Germinal center (tissue), 1 donor: ENCODE data around the gene CTBS.
"Not testable (repeated sequence)": the region's sequence is repeated elsewhere in the genome, so short reads cannot be mapped to it uniquely, and the experiment has no call there.

Experiments used
- DNase-seq: peaks from one replicate; pipeline ENCODE4 v3.0.0; 2012; ENCODE audit warnings: mixed read lengths, low spot score

CTBS gene

DNA sequence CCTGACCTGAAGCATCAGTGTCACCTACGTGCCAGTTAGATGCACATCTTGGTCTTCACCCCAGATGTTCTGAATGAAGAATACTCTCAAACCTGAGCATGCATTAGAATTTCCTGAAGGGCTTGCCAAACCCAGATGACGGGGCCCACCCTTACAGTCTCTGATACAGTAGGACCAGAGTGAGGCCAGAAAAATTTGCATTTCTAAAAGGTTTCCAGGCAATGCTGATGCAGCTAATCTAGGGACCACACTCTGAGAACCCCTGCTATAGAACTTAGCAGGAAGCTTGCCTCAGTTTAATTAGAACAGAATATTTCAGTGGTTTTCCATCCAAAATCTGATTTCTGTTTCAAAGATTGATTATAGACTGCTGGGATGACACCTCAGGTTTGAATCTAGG lies 9.9 kb upstream of the CTBS start:
- no peak for DNase-seq

DNA sequence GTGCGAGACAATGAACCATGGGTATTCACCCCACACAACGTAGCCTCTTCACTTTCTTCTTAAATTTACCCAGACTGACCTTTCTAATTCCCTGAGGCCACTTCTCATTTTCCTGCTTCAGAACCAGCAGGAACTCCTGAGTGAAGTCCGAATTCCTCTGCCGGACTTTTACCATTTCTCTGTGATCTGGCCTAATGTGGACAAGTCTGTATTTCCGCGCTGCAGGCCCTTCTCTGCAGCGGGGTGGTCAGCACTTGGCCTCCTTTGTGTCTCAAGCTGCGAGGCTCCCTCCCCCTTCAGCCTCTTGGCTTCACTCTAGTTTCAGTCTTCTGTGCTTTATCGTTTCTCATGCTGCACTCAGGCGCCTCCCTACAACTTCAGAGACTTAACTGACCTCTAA lies 9.4 kb upstream of the CTBS start:
- no peak for DNase-seq

DNA sequence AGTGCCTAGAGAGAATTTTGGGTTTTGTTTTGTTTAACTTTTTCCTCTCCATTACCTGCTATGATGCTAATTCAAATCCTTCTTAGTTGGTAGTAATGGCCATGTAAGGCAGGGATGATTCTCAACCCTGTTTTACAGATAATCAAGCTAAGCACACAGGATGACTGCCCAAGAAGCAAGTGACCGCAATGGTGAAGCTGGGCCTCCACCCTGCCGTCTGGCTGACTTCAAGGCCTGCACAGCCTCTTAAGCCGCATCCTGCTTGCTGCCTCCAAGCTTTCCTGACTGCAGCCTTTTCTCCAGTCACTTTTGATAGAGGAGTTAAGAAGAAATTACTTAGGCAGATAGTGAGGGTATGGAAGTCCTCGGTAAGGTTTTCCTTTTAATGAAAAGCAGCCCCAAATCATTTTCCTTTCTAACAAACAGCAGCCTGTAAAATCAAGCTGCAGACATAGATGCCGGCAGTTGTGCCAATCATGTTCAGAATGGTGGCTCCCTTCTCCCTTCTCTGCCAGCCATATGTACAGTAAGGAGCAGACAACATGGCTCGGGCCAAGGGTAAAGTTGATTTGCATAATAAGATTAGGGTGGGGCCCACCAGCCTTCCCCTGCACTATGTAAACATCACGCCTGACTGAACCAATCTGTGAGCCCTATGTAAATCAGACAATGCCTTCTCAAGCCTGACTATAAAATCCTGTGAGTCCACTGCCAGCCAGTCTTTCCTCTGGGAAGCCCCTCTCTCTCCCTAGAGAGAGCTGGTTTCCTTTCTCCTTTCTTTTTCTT lies 8.8 kb upstream of the CTBS start:
- DNase-seq, result no peak

DNA sequence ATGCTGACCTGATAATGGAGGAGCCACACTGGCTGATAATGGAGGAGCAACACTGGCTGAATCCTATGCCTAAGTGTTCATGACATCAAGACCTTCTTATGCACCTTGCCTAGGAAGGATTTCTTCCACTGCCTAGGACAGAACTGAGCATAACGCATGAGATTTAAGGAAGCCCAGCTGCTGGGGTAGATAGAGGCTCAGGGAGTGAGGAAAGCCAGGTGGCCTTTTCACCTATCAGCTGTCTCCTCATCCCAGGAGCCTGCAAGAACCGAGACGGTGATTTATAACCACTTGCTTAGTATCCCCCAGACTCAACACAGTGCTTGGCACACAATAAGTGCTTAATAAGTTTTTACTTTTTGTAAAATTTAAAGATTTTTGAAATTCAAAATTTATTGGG lies 7.4 kb upstream of the CTBS start:
- no peak for DNase-seq

DNA sequence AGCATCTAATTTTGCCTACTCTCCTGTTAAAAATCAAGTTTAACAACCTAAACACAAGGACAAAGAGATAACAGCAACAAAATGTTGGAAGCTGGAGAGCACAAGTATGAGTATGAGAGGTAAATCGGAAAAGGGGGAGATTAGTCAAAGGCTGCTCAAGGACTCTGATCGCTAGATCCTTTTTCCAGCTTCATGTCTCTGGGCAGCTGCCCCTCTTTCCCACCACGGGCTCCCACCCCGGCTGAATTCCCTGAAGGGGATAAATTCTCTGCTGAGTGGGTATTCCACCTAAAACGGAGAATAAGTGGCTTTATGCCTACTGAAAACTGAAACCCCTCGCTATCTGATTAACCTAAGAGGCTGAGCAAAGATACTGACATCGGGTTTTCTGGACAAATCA lies 696 bp upstream of the CTBS start:
- no peak for DNase-seq

DNA sequence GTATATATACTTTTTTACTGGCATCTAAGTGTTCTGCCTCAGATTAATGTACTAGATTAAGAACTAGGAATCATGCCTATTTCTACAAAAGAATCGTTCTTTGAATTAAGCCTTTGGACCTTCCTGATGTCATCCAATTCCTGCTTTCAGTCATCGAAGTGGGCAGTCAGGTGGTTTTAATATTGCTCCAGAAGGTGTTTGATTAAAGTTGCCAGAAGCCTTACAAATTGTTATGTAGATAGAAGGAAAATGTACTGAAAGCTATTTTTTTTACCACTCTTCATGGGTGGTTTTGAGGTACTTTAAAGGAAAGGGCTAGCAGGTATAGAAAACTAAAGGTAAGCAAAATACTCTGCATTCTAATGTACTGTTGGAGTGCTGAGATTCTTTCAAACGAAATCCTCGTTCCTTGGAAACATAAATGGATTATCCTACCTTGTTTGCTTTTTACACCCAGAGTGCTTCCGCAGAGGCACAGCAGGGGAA lies 716 bp downstream of the CTBS start:
- DNase-seq, result no peak

DNA sequence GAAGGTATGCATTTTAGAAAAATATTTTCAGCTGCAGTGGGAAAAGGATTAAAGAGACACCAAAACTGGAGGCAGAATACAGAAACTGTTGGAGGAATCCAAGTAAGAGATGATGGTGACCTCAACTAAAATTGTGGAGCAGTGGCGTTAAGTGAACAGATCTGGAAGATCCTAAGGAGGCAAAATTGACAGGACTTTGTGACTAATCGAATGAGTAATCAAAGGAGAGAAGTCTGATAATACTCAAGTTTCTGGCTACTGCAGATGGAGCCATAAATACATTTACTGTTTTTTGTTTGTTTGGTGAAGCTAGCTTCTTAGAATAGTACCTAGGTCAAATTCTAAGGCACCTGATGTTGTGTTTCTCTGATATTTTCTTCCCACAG lies 3.1 kb downstream of the CTBS start:
- no peak for DNase-seq

DNA sequence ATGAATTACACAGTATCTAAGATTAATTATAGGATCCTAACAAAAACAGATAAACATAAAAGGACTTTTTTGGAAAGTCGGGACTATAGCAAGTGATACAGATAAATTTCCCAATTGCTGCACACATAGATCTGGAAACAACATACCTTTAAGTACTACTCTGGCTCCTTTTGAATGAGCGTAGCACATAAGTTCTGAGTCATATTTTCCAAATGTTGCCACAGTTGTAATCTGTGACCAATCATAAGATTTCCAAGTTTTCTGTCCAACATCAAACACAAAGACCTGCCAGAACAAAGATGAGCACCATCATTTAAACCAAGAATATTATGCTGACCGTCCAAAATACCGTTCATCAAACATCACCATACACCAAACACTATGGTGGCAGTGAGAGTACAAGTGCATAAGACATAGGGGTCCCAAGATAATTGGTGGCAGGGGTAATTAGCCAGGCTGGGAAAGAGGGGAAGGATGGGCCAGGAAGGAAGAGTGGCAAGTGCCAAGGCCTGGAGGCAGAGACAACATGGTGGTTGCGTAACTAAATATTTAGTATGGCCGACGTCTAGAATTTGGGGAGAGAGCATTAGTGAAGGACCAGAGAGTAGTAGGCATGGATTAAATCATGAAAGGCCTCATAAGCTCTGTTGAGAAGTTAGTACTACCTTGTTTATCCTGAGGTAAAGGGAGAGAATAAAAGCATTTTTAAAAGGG lies 3.6 kb downstream of the CTBS start:
- no peak for DNase-seq

DNA sequence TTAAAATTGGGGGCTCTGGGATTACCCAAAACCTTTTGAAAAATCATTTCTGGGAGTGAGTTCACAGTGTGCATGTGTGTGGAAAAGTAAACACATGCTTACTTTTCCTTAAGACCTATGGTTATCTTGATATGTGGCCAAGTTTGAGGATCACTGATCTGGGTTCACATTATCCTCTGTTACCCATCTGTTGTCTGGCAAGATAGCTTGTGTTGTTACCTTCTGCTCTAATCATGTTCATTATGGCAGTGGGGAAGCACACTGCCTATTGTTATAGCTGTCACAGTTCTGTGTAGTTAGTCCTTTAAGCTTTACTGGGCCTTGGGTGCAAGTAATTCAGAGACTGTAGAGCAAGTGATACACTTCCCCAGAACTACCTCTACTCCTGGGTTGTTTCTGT lies 5.0 kb downstream of the CTBS start:
- no peak for DNase-seq

DNA sequence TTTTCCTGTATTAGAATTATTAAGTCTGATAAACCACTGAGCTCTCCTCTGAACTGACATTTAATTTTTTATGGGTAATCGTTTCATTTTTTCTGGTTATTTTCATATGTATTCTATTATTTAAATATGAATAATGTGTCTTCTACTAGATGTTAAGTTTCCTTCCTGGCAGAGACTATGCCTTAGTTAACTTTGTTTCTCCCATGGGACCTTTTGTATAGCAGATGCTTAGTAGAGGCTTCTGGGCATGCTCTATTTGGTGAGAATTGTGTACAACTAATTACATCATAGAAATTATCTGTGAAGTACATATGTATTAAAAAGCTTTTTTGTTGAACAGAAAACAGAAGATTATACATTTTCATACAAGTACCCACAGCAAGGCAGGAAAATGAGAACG lies 23.4 kb downstream of the CTBS start:
- no peak for DNase-seq

DNA sequence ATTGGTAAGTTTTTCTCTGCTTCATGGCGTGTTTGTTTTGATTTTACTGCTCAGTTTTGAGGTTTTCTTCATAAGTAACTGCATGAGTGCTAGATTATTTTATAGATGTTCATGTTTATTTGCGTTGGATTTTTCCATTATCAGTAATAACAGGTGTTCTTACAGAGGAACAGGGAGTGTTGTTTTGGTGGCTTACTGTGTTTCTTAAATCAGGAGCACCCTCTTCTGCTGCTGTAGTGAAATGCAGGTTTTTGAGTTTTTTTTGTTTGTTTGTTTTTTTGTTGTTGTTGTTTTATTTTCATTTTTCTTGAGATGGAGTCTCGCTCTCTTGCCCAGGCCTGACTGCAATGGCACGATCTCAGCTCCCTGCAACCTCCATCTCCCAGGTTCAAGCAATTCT lies 32.6 kb downstream of the CTBS start:
- no peak for DNase-seq

DNA sequence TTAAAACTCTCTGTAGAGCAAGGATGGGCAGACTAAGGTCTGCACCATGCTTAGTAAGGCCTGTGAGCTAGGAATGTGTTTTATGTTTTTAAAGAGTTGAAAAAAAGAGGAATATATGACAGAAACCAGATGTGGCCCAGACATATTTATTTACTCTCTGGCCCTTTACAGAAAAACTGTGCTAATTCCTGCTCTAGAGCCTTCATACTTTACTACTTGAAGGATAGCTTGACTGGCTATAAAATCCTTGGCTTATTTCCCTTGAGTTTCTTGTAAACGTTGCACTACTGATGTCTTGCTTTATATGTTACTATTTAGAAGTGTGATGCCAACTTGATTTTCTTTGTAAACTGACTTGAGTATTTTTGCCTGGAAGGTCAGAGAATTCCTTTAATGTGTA lies 33.5 kb downstream of the CTBS start:
- no peak for DNase-seq

DNA sequence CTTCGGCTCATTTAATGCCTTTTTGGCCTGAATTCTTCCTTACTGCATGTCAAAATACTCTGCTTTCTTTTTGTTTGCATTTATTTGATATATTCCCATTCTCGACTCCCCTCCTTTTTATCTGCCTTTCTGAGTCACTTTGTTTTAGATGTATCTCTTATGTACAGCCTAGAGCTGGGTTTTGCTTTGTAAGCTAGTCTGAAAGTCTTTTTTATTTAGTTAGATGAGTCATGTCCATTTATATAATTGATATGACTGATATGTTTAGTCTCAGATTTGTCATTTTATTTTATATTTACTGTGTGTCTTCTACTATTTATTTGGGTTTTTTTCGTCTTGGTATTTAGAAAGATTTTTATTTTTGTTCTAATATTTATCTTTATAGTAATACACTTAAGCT lies 34.3 kb downstream of the CTBS start:
- no peak for DNase-seq

DNA sequence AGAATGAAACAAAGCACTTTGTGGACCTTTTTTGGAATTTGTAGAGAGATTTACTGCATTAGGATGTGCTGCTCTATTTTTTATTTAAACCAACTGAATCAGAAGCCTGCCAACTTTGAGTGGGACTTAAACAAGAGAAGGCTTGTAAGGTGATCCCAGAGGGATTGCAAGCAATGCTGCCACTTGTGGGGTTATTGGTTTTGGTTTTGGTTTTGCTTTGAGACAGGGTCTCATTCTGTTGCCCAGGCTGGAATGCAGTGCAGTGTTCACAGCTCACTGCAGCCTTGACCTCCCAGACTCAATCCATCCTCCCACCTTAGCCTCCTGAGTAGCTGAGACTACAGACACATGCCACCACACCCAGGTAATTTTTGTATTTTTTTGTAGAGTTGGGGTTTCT lies 35.6 kb downstream of the CTBS start:
- DNase-seq, result no peak

DNA sequence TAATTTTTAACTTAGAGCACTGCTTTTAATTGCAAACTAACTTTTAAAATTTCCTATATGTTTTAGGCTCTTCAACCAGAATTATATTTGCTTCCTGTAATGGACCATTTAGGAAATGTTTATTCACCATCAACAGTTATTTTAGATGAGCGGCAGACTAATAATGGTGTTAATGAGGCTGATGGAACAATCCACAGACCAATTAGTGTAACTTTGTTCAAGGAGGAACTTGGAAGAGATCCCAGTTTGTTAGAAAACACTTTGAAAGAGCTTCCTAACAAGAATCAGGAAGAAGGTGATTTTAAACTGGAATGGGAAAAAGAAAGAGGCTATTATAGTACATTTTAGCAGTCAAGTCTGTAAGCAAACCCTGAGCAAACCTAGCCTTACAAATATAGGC lies 48.5 kb downstream of the CTBS start:
- DNase-seq, result no peak

DNA sequence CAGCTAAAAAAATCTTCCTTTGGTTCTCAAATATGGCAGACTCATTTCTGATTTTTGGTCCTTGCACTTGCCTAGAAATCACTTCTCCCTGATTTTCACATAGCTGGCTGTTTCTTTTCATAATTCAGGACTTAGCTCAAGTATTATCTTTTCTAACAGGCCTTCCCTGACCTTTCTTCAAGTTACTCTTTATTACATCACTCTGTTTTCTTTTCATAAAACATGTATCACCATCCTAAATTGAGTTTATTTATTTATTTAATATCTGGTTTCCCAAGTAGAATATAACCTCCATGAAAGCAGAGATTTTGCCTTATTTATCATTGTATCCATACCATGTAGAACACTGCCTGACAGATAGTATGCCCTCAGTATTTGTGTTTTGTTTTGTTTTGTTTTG lies 49.6 kb downstream of the CTBS start:
- no peak for DNase-seq

DNA sequence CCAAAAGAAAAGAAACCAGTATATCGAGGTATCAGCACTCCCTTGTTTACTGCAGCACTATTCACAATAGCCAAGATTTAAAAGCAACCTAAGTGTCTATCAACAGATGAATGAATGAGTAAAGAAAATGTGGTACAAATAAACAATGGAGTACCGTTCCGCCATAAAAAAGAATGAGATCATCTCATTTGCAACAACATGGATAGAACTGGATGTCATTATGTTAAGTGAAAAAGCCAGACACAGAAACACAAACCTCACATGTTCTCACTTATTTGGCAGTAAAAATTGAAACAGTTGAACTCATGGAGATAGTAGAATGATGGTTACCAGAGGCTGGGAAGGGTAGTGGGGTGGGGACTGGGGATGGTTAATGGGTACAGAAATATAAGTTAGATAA lies 63.6 kb downstream of the CTBS start:
- no peak for DNase-seq

DNA sequence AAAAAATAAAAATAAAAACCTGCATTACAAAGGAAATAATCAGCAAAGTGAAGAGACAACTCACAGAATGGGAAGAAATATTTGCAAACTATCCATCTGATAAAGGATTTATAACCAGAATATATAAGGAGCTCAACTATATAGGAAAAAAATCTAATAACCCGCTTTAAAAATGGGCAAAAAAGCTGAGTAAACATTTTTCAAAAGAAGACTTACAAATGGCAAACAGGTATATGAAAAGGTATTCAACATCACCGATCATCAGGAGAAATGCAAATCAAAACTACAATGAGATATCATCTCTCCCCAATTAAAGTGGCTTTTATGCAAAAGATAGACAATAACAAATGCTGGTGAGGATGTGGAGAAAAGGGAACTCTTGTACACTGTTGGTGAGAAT lies 64.1 kb downstream of the CTBS start:
- no peak for DNase-seq

DNA sequence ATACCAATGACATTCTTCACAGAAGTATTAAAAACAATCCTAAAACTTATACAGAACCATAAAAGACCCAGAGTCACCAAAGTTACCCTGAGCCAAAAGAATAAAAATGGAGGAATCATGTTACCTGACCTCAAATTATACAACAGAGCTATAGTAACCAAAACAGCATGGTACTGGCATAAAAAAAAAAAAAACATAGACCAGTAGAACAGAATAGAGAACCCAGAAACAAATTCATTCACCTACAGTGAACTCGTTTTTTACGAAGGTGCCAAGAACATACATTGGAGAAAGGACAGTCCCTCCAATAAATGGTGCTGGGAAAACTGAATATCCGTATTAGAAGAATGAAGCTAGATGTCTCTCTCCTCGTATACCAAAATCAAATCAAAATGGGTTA lies 65.2 kb downstream of the CTBS start:
- DNase-seq, result no peak

DNA sequence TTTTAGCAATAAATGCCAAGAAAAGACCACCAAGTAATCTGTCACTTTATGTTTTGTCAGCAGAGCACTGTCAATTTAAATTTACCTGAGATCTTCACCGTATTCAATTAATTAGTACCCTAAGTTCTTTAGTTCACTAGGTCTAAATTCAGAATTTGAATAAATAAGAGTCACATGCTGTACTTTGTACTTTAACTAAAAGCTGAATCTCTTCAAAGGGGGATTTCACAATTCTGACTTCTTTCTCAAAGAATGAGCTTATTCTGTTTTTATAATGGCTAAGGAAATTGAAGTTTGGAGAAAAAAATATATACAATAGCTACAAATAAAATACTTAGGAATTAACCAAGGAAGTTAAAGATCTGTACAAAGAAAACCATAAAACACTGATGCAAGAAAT lies 65.7 kb downstream of the CTBS start:
- DNase-seq, result no peak

DNA sequence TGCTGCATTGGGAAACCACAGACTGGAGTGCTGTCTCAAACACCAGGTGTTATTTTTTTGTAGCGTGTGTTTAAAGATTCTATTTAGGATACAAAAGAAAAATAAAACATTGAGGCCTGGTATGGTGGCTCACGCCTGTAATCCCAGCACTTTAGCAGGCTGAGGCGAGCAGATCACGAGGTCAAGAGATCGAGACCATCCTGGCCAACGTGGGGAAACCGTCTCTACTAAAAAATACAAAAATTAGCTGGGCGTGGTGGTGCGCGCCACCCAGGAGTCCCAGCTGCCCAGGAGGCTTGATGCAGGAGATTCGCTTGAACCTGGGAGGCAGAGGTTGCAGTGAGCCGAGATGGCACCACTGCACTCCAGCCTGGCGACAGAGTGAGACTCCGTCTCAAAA lies 66.4 kb downstream of the CTBS start:
- DNase-seq, result not testable (repeated sequence)

DNA sequence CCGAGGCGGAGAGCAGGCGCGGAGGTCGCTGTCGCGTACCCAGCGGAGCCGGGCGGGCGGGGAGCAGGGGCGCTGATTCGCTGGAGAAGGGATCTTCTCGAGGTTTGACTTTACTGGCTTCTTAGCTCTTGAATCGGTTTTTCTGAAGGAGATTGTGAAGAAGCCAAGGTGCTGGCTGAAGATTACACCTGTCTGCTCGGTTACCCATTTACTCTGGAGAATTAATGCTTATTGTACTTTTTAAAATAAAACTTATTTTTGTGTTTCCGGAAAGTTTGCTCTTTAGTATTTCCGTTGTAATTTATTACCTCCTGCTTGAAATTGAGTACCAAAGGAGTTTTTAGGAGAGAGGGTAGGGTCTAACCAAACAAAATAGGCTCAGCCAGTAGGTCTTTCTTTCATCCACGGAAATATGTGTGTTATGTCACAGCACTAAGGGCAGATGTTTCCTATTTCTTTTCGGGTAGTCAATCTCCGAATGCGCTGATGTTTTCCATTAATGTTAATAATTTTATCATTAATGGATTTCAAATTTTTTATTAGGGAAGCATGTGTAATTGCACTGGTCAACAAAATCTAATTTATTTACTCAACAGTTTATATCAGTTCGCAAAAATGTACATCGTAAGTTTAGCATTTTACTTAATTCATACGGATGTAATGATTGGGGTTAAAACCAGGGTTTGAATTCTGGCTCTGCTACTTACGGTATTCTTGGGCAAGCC lies 67.3 kb downstream of the CTBS start:
- DNase-seq, result no peak
